HTR-8/SVneo (cell line): Measurements from ENCODE around the gene SCAANT1.
A peak's percentile ranks its signal among the peaks of the same experiment; 100 is the strongest.

Experiments used
- DNase-seq: peaks from one replicate; pipeline ENCODE4 v3.0.0; 2011; ENCODE audit warnings: low spot score, mixed read lengths; ENCODE audit not compliant: insufficient read length
- FAIRE-seq: peaks from 2 replicates; lab custom pipeline; 2011; peaks lifted over from hg19 to GRCh38; lab: Jason Lieb, UNC

Gene SCAANT1

GRCh38 chr3:63908081-63908736 is 4.0 kb downstream of the SCAANT1 start:
- DNase-seq (peak; percentile 13), FAIRE-seq (no peak)

- FAIRE-seq (peak; percentile 28), DNase-seq (no peak)
These were observed 6.2 kb downstream of the SCAANT1 start for GRCh38 chr3:63905731-63906620.

- FAIRE-seq, result no peak
- no peak for DNase-seq
These were observed 11.7 kb downstream of the SCAANT1 start for GRCh38 chr3:63900459-63900858.

- FAIRE-seq (no peak), DNase-seq (no peak)
These were observed 12.2 kb downstream of the SCAANT1 start for GRCh38 chr3:63900010-63900409.

GRCh38 chr3:63896332-63897030 is 15.7 kb downstream of the SCAANT1 start:
- FAIRE-seq, result no peak
- DNase-seq, result no peak

- DNase-seq (no peak), FAIRE-seq (no peak)
These were observed 16.6 kb downstream of the SCAANT1 start for GRCh38 chr3:63895422-63896189.

GRCh38 chr3:63892773-63893352 is 19.3 kb downstream of the SCAANT1 start:
- DNase-seq (no peak), FAIRE-seq (peak; percentile 4)

- DNase-seq (no peak), FAIRE-seq (no peak)
These were observed 20.7 kb downstream of the SCAANT1 start for GRCh38 chr3:63891518-63891917.

GRCh38 chr3:63886858-63887257 is 25.3 kb downstream of the SCAANT1 start:
- DNase-seq, result no peak
- FAIRE-seq, result no peak

GRCh38 chr3:63880653-63881052 is 31.5 kb downstream of the SCAANT1 start:
- no peak for FAIRE-seq
- DNase-seq, result no peak

GRCh38 chr3:63878394-63879060 is 33.7 kb downstream of the SCAANT1 start:
- FAIRE-seq, result no peak
- no peak for DNase-seq

- FAIRE-seq (no peak), DNase-seq (no peak)
These were observed 34.3 kb downstream of the SCAANT1 start for GRCh38 chr3:63877737-63878393.

- FAIRE-seq, result no peak
These were observed 35.9 kb downstream of the SCAANT1 start for GRCh38 chr3:63876260-63876659.

GRCh38 chr3:63875510-63875909 is 36.7 kb downstream of the SCAANT1 start:
- DNase-seq (no peak), FAIRE-seq (no peak)

More at GRCh38 chr3:63876260-63876659, 35.9 kb downstream of the SCAANT1 start:
- no peak for DNase-seq

GRCh38 chr3:63874769-63875168 is 37.4 kb downstream of the SCAANT1 start:
- no peak for DNase-seq
- no peak for FAIRE-seq

GRCh38 chr3:63872135-63872924 is 39.9 kb downstream of the SCAANT1 start:
- DNase-seq (no peak), FAIRE-seq (peak; percentile 55)

GRCh38 chr3:63870615-63871005 is 41.6 kb downstream of the SCAANT1 start:
- FAIRE-seq (no peak), DNase-seq (no peak)
